Colon (tissue), 2 donors: ENCODE data around the gene CEP135.
"Not testable (repeated sequence)": the region's sequence is repeated elsewhere in the genome, so short reads cannot be mapped to it uniquely, and the experiment has no call there.

Experiments
- FAIRE-seq: peaks from 2 replicates; lab custom pipeline; 2012; peaks lifted over from hg19 to GRCh38; lab: Jason Lieb, UNC
- donor health status: control.
- donor health status: control.

The CEP135 gene

GRCh38 chr4:55948726-55949481, at the start of gene CEP135:
Gene CEP135, plus strand, starts transcription at chr4:55948945. Its CDS starts 3,186 bp downstream, at chr4:55952131.
- FAIRE-seq, result no peak

- FAIRE-seq, result no peak
Measured at GRCh38 chr4:55902677-55903076, 46.1 kb upstream of the CEP135 start.

GRCh38 chr4:55903577-55903976, 45.2 kb upstream of the CEP135 start:
- FAIRE-seq, result no peak

GRCh38 chr4:55904576-55904975, 44.2 kb upstream of the CEP135 start:
- no peak for FAIRE-seq

- no peak for FAIRE-seq
Measured at GRCh38 chr4:55906323-55906722, 42.4 kb upstream of the CEP135 start.

- FAIRE-seq, result no peak
Measured at GRCh38 chr4:55906989-55907388, 41.8 kb upstream of the CEP135 start.

GRCh38 chr4:55907469-55907868, 41.3 kb upstream of the CEP135 start:
- FAIRE-seq, result no peak

- FAIRE-seq, result no peak
Measured at GRCh38 chr4:55910140-55910539, 38.6 kb upstream of the CEP135 start.

GRCh38 chr4:55912249-55912648, 36.5 kb upstream of the CEP135 start:
- FAIRE-seq, result no peak

- FAIRE-seq, result no peak
Measured at GRCh38 chr4:55920571-55920970, 28.2 kb upstream of the CEP135 start.

- no peak for FAIRE-seq
Measured at GRCh38 chr4:55921093-55921492, 27.7 kb upstream of the CEP135 start.

- FAIRE-seq, result no peak
Measured at GRCh38 chr4:55925241-55925640, 23.5 kb upstream of the CEP135 start.

GRCh38 chr4:55926610-55927009, 22.1 kb upstream of the CEP135 start:
- FAIRE-seq, result no peak

- no peak for FAIRE-seq
Measured at GRCh38 chr4:55927803-55928437, 20.8 kb upstream of the CEP135 start.

GRCh38 chr4:55928846-55929245, 19.9 kb upstream of the CEP135 start:
- no peak for FAIRE-seq

- no peak for FAIRE-seq
Measured at GRCh38 chr4:55931043-55931442, 17.7 kb upstream of the CEP135 start.

GRCh38 chr4:55931833-55932232, 16.9 kb upstream of the CEP135 start:
- no peak for FAIRE-seq

- FAIRE-seq, result no peak
Measured at GRCh38 chr4:55932511-55932910, 16.2 kb upstream of the CEP135 start.

- no peak for FAIRE-seq
Measured at GRCh38 chr4:55933611-55934010, 15.1 kb upstream of the CEP135 start.

- FAIRE-seq, result not testable (repeated sequence)
Measured at GRCh38 chr4:55935907-55936306, 12.8 kb upstream of the CEP135 start.

GRCh38 chr4:55938481-55938880, 10.3 kb upstream of the CEP135 start:
- no peak for FAIRE-seq

GRCh38 chr4:55939421-55939820, 9.3 kb upstream of the CEP135 start:
- FAIRE-seq, result no peak

GRCh38 chr4:55941881-55942396, 6.8 kb upstream of the CEP135 start:
- no peak for FAIRE-seq
